ENCODE data around the gene GOLGB1. TPM values are rescaled to one million over a fixed set of nuclear protein-coding genes. Genes with fewer than 3 reads are reported as not detected.

Gene GOLGB1
- total and polyA plus RNA-seq, 12 donors, result 12.3 to 66.8 (median 49.2) TPM

- intact Hi-C loops (cut with DNase I), result loop anchor here in 1 of 10 donors (10.0 kb wide), 1 partner anchor 59 kb away; no protein-coding TSS in a partner anchor
- DNase-seq, result no peak
- H3K27ac ChIP-seq, result peak overlapping the region in 1 of 10 donors; percentile 57
Measured at GRCh38 chr3:121665488-121665887, 84.1 kb downstream of the GOLGB1 start.

DNA sequence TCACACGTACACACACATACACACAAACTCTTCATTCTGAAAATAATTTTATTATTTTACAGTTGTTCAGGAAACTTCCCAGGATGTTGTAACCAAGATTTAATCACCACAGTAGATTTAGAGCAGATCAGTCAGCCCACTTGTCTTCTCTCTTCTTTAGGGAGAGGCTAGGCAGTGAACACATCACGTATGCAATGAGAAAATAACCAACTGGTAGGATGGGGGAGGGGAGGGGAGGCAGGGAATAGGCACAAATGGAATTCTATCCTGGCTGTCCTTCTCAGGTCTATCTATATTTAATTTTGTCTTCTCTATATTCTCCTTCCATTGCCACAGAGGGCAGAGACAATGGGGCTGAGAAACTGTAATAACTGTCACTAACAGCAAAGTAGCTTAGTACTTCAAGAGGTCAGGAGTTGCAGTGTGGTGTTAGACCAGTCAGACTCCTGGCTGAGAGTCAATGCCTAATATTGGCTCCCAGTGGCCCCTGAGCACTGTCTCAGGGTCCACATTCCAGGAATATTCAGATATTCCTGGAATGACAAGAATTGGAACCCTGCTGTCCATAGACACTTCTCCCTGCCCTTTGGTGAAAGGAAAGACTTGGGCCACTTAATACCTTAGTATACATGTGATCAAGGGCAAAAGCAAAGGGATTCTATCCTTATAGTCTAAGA is 86.2 kb downstream of the GOLGB1 start:
- Histone ChIP-seq H3K27me3 (no peaks in the 10 kb centered on the region), H3K27ac (peak overlapping the region in 6 of 10 donors; percentile 10 to 61 (median 38)), H3K36me3 (peaks cover 0 to 68% (median 47%) of the 10 kb centered on the region in 9 donors), H3K4me3 (no peak overlapping the region), H3K4me1 (peaks cover 0 to 57% (median 17%) of the 10 kb centered on the region in 9 donors), H3K9me3 (no peaks in the 10 kb centered on the region)
- WGBS, 2 donors, result 56 to 65% methylated on average over 2 of the region's 2 CpGs
- no peak for DNase-seq
- TF ChIP-seq CTCF (IDR thresholded peaks at IDR 0.05), result no peak
- intact Hi-C loops (cut with DNase I), result loop anchor here in 1 of 10 donors (10.0 kb wide), 1 partner anchor 61 kb away; no protein-coding TSS in a partner anchor
- ATAC-seq, result peak in 4 of 8 donors; percentile 17 to 55 (median 38)

More at GRCh38 chr3:121665488-121665887, 84.1 kb downstream of the GOLGB1 start:
- no peak for TF ChIP-seq CTCF (IDR thresholded peaks at IDR 0.05)
- no peaks in the 10 kb centered on the region for H3K9me3 ChIP-seq
- H3K27me3 ChIP-seq, result no peaks in the 10 kb centered on the region
- ATAC-seq, result no peak
- no peak overlapping the region for H3K4me3 ChIP-seq
- peaks cover 0 to 37% (median 4%) of the 10 kb centered on the region in 9 donors for H3K4me1 ChIP-seq
- H3K36me3 ChIP-seq, result peaks cover 0 to 90% (median 53%) of the 10 kb centered on the region in 9 donors
- WGBS, 2 donors, result 63 to 92% methylated on average over 2 of the region's 2 CpGs

- no peaks in the 10 kb centered on the region for H3K9me3 ChIP-seq
- intact Hi-C loops (cut with DNase I), result loop anchor here in 1 of 10 donors (10.0 kb wide), 1 partner anchor 62 kb away; no protein-coding TSS in a partner anchor
- H3K27me3 ChIP-seq, result no peaks in the 10 kb centered on the region
- H3K4me3 ChIP-seq, result no peak overlapping the region
- H3K27ac ChIP-seq, result peak overlapping the region in 5 of 10 donors; percentile 19 to 61 (median 41)
- H3K4me1 ChIP-seq, result peaks cover 0 to 59% (median 18%) of the 10 kb centered on the region in 9 donors
- peaks cover 0 to 66% (median 42%) of the 10 kb centered on the region in 9 donors for H3K36me3 ChIP-seq
- DNase-seq (no peak), ATAC-seq (no peak)
- no peak for TF ChIP-seq CTCF (IDR thresholded peaks at IDR 0.05)
Measured at GRCh38 chr3:121662742-121663141, 86.8 kb downstream of the GOLGB1 start.

- peaks cover 0 to 49% (median 18%) of the 10 kb centered on the region in 9 donors for H3K4me1 ChIP-seq
- H3K9me3 ChIP-seq, result no peaks in the 10 kb centered on the region
- ATAC-seq (no peak), DNase-seq (no peak)
- intact Hi-C loops (cut with DNase I), result loop anchor here in 1 of 10 donors (10.0 kb wide), 1 partner anchor 63 kb away; no protein-coding TSS in a partner anchor
- peak overlapping the region in 8 of 10 donors; percentile 10 to 93 (median 68) for H3K27ac ChIP-seq
- no peaks in the 10 kb centered on the region for H3K27me3 ChIP-seq
- no peak for TF ChIP-seq CTCF (IDR thresholded peaks at IDR 0.05)
- no peak overlapping the region for H3K4me3 ChIP-seq
- H3K36me3 ChIP-seq, result peaks cover 0 to 66% (median 28%) of the 10 kb centered on the region in 9 donors
- WGBS, 2 donors, result 93 to 98% methylated on average over 6 of the region's 6 CpGs
Measured at GRCh38 chr3:121661376-121661775, 88.2 kb downstream of the GOLGB1 start.

Measured in heart right ventricle (tissue), 16 donors.